MM.1S (cell line): ENCODE measurements around the gene MUC4.
"Not testable (repeated sequence)": the region's sequence is repeated elsewhere in the genome, so short reads cannot be mapped to it uniquely, and the experiment has no call there.

Experiments
- DNase-seq: peaks from one replicate; pipeline ENCODE4 v3.0.0-alpha.2; 2015
- H2AFZ ChIP-seq: fragments of 300-600 bp; sonication (generic); 2 replicates; pipeline ENCODE4 v1.6.0; 2016; ENCODE audit warnings: antibody characterized with exemption, low read length
- H3F3A ChIP-seq: fragments of 300-600 bp; sonication (generic); 2 replicates; pipeline ENCODE4 v1.6.1; 2016; ENCODE audit warnings: mild to moderate bottlenecking, antibody characterized with exemption, low read length, moderate library complexity, mixed read lengths; ENCODE audit not compliant: insufficient read depth
- H3K27ac ChIP-seq: fragments of 300-600 bp; sonication (generic); 2 replicates; pipeline ENCODE4 v1.5.1; 2016; ENCODE audit warnings: mild to moderate bottlenecking, low read length
- H3K27me3 ChIP-seq: fragments of 300-600 bp; sonication (generic); replicated peaks from 2 replicates; pipeline ENCODE4 v1.6.0; 2016; ENCODE audit warnings: low read length; ENCODE audit not compliant: insufficient read depth
- H3K36me3 ChIP-seq: fragments of 300-600 bp; sonication (generic); replicated peaks from 2 replicates; pipeline ENCODE4 v1.6.1; 2016; ENCODE audit warnings: mild to moderate bottlenecking, low read length, mixed read lengths; ENCODE audit not compliant: insufficient read depth
- H3K4me1 ChIP-seq: fragments of 300-600 bp; sonication (generic); 2 replicates; pipeline ENCODE4 v1.6.1; 2016; ENCODE audit warnings: low read length, mixed read lengths
- H3K4me2 ChIP-seq: fragments of 300-600 bp; sonication (generic); 2 replicates; pipeline ENCODE4 v1.6.0; 2016; ENCODE audit warnings: low read depth, low read length
- H3K4me3 ChIP-seq: fragments of 300-600 bp; sonication (generic); 2 replicates; pipeline ENCODE4 v1.5.1; 2016; ENCODE audit warnings: low read length, mixed read lengths
- H3K79me2 ChIP-seq: fragments of 300-600 bp; sonication (generic); 2 replicates; pipeline ENCODE4 v1.6.1; 2016; ENCODE audit warnings: mixed run types, low read length, mixed read lengths
- H3K9ac ChIP-seq: fragments of 300-600 bp; sonication (generic); 2 replicates; pipeline ENCODE4 v1.6.1; 2016; ENCODE audit warnings: low read length, mixed read lengths
- H3K9me2 ChIP-seq: fragments of 300-600 bp; sonication (generic); replicated peaks from 2 replicates; pipeline ENCODE4 v1.6.1; 2016; ENCODE audit warnings: mild to moderate bottlenecking, low read length, mixed read lengths; ENCODE audit not compliant: insufficient read depth
- H3K9me3 ChIP-seq: fragments of 300-600 bp; sonication (generic); replicated peaks from 2 replicates; pipeline ENCODE4 v1.6.1; 2016; ENCODE audit warnings: mild to moderate bottlenecking, low read length, mixed read lengths; ENCODE audit not compliant: insufficient read depth
- H4K20me1 ChIP-seq: fragments of 300-600 bp; sonication (generic); 2 replicates; pipeline ENCODE4 v1.6.1; 2016; ENCODE audit warnings: mild to moderate bottlenecking, low read length, moderate library complexity, mixed read lengths; ENCODE audit not compliant: insufficient read depth
- EZH2 ChIP-seq: fragments of 300-600 bp; sonication (generic); optimal IDR thresholded peaks from 2 replicates; pipeline ENCODE3; 2017; ENCODE audit warnings: low read depth, mild to moderate bottlenecking, antibody characterized with exemption, low read length, mixed read lengths
- EZH2phosphoT487 ChIP-seq: fragments of 300-600 bp; sonication (generic); IDR thresholded peaks from 2 replicates; pipeline ENCODE4 v1.6.1; 2018; ENCODE audit warnings: antibody characterized with exemption, low read length
- TF ChIP-seq, protein P1 (sequence below): fragments of 300-600 bp; sonication (generic); IDR thresholded peaks from 2 replicates; pipeline ENCODE4 v1.5.1; 2016; ENCODE audit warnings: antibody characterized with exemption, low read length, mixed read lengths

The MUC4 gene

DNA sequence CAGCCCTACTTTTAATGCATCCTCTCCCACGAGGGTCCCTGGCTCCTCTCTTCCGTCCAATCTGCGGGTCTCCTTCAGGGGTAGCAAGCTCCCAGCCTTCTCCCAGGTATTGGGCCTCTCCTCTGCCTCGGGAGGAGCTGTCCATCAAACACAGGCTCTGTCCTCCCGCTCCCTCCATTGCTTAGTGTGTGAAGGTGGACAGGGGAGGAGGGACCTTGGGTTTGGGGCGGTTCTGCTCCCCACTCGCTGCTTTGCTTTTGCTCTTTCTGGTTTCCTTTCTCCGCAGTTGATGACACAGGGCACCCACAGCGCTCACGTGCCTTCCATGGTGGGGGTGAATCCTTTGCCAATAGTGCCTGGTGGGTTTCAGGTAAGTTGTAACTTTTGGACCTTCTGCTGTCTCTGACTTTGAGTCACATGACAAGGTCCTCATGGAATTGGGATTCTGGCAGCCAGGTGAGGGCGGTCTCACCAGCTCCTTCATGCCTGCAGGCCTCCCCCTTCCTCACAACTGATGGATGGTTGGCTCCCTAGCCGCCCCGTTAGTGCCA lies 72.1 kb downstream of the MUC4 start:
- H2AFZ ChIP-seq, result no peak overlapping the region
- H3K27ac ChIP-seq, result no peak overlapping the region
- 0 out of 2 replicates have a peak, but pooled peaks cover 7% of the 10 kb centered on the region for H3F3A ChIP-seq
- no peaks in the 10 kb centered on the region for H4K20me1 ChIP-seq
- H3K36me3 ChIP-seq, result no peaks in the 10 kb centered on the region
- H3K9ac ChIP-seq, result no peak overlapping the region
- no peak for DNase-seq
- H3K4me3 ChIP-seq, result no peak overlapping the region
- peaks cover 18% of the 10 kb centered on the region for H3K4me1 ChIP-seq
- TF ChIP-seq EZH2, result no peak
- TF ChIP-seq EZH2phosphoT487, result no peak
- TF ChIP-seq, protein P1, sequence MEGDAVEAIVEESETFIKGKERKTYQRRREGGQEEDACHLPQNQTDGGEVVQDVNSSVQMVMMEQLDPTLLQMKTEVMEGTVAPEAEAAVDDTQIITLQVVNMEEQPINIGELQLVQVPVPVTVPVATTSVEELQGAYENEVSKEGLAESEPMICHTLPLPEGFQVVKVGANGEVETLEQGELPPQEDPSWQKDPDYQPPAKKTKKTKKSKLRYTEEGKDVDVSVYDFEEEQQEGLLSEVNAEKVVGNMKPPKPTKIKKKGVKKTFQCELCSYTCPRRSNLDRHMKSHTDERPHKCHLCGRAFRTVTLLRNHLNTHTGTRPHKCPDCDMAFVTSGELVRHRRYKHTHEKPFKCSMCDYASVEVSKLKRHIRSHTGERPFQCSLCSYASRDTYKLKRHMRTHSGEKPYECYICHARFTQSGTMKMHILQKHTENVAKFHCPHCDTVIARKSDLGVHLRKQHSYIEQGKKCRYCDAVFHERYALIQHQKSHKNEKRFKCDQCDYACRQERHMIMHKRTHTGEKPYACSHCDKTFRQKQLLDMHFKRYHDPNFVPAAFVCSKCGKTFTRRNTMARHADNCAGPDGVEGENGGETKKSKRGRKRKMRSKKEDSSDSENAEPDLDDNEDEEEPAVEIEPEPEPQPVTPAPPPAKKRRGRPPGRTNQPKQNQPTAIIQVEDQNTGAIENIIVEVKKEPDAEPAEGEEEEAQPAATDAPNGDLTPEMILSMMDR, result no peak
- no peak overlapping the region for H3K4me2 ChIP-seq
- H3K9me3 ChIP-seq, result no peaks in the 10 kb centered on the region
- H3K9me2 ChIP-seq, result no peaks in the 10 kb centered on the region
- no peaks in the 10 kb centered on the region for H3K79me2 ChIP-seq
- H3K27me3 ChIP-seq, result 0 out of 2 replicates have a peak, but pooled peaks cover under 1% of the 10 kb centered on the region

GRCh38 chr3:195738274-195739044 lies 73.3 kb downstream of the MUC4 start:
- no peak for TF ChIP-seq EZH2
- TF ChIP-seq, protein P1, result no peak
- TF ChIP-seq EZH2phosphoT487, result no peak
- 0 out of 2 replicates have a peak, but pooled peaks cover 7% of the 10 kb centered on the region for H3F3A ChIP-seq
- H3K9ac ChIP-seq, result no peak overlapping the region
- no peaks in the 10 kb centered on the region for H3K27me3 ChIP-seq
- no peak for DNase-seq
- H3K9me2 ChIP-seq, result no peaks in the 10 kb centered on the region
- peaks cover 18% of the 10 kb centered on the region for H3K4me1 ChIP-seq
- H3K36me3 ChIP-seq, result no peaks in the 10 kb centered on the region
- H3K4me3 ChIP-seq, result no peak overlapping the region
- H3K79me2 ChIP-seq, result no peaks in the 10 kb centered on the region
- H4K20me1 ChIP-seq, result no peaks in the 10 kb centered on the region
- no peak overlapping the region for H3K27ac ChIP-seq
- H2AFZ ChIP-seq, result no peak overlapping the region
- H3K4me2 ChIP-seq, result no peak overlapping the region
- no peaks in the 10 kb centered on the region for H3K9me3 ChIP-seq

DNA sequence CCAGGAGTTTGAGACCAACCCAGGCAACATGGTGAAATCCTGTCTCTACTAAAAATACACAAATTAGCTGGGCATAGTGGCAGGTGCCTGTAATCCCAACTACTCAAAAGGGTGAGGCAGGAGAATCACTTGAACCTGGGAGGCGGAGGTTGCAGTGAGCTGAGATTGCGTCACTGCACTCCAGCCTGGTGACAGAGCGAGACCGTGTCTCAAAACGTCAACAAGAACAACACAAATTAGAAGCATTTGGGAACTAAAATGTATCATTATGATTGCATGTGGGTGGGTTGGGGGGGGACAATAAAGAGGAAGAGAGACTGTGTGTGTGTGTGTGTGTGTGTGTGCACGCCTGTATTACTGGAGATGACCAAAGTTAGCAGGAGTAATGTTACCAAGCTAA lies 73.9 kb downstream of the MUC4 start:
- not testable (repeated sequence) for H3K27me3 ChIP-seq, H3K9me2 ChIP-seq, H3K27ac ChIP-seq, H3K79me2 ChIP-seq, H4K20me1 ChIP-seq, H3K4me3 ChIP-seq, H3K9ac ChIP-seq, H3K4me2 ChIP-seq, H3K36me3 ChIP-seq, H3F3A ChIP-seq, H2AFZ ChIP-seq, H3K9me3 ChIP-seq, DNase-seq
- peaks cover 18% of the 10 kb centered on the region for H3K4me1 ChIP-seq
